Peyer's patch (tissue), 4 donors: ENCODE results near the gene DDX3X. TPM values are rescaled to one million over a fixed set of nuclear protein-coding genes. Genes with fewer than 3 reads are reported as not detected.
A peak's percentile ranks its signal among the peaks of the same experiment; 100 is the strongest.

Experiments used
- DNase-seq, 3 donors: peaks; one replicate each; pipeline ENCODE4 v3.0.0-alpha.2; 2017 to 2019
- H3K27ac ChIP-seq, 4 donors: fragments of 200-600 bp; sonication (generic); one replicate each; pipeline ENCODE4 v1.5.1; 2016 to 2019
- H3K27me3 ChIP-seq, 2 donors: fragments of 200-600 bp; sonication (generic); one replicate each; pipeline ENCODE4 v1.5.1; 2019
- H3K36me3 ChIP-seq, 3 donors: fragments of 200-600 bp; sonication (generic); one replicate each; pipeline ENCODE4 v1.5.1; 2016 to 2019
- H3K4me1 ChIP-seq, 4 donors: fragments of 200-600 bp; sonication (generic); one replicate each; pipeline ENCODE4 v1.5.1; 2016 to 2019
- H3K4me3 ChIP-seq, 4 donors: fragments of 200-600 bp; sonication (generic); 1 replicate in 3 of 4; 2 replicates in 1 of 4; pipeline ENCODE4 v1.5.1; 2016 to 2019; ENCODE audit warnings: mild to moderate bottlenecking in 1 of 4
- H3K9me3 ChIP-seq, 4 donors: fragments of 200-600 bp; sonication (generic); one replicate each; pipeline ENCODE4 v1.5.1; 2016 to 2019; ENCODE audit warnings: mild to moderate bottlenecking in 1 of 4
- CTCF ChIP-seq, 6 experiments: fragments of 450-650 bp in 4 of 6; fragments of 200-600 bp in 2 of 6; sonication (generic) in 1 of 6; IDR thresholded peaks; one replicate each; pipeline ENCODE4 v1.5.1; 2017 to 2019; ENCODE audit warnings: antibody characterized with exemption in 6 of 6, mild to moderate bottlenecking in 3 of 6, moderate library complexity in 1 of 6
- POLR2A ChIP-seq, 2 donors: fragments of 450-650 bp; IDR thresholded peaks; one replicate each; pipeline ENCODE4 v1.5.1; 2017; ENCODE audit warnings: antibody characterized with exemption in 2 of 2, mild to moderate bottlenecking in 2 of 2, moderate library complexity in 2 of 2
- total RNA-seq, 4 donors: library from RNA; depleted of rRNA; stranded (reverse); fragments of >200 nt; gene quantifications; one replicate each; pipeline ENCODE4 v1.1.0, GENCODE V29; 2016

Gene DDX3X
- total RNA-seq, 4 donors from 2014 or later: 152 to 215 (median 179) TPM

DNA sequence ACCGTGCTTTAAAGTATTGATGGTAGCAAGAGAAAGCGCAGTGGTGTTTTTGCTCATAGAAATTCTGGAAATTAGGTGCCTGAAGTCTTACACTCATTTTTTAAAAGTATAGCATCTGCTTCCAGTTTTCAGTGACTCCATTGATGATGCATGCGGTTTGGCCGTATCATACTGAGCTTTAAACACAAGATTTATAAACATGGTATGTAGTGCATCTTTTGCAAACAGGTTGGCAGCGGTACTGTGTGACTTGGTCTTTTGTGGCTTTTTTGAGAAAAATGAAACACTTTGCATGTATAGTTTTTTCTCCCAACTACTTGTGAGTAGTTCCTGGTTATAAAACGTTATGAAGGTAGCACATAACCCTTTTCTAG is 2.0 kb downstream of the DDX3X start:
- no peak for TF ChIP-seq CTCF (IDR thresholded peaks at IDR 0.05)
- TF ChIP-seq POLR2A (IDR thresholded peaks at IDR 0.05): no peak
- peak overlapping the region; percentile 97 to 100 (median 99) for H3K27ac ChIP-seq
- no peaks in the 10 kb centered on the region for H3K27me3 ChIP-seq
- no peak for DNase-seq
- H3K4me3 ChIP-seq: peak overlapping the region; percentile 75 to 94 (median 84)
- H3K4me1 ChIP-seq: peaks cover 0 to 5% (median 0%) of the 10 kb centered on the region in 4 donors
- no peaks in the 10 kb centered on the region for H3K9me3 ChIP-seq
- H3K36me3 ChIP-seq: peaks cover 0 to 2% (median 0%) of the 10 kb centered on the region in 3 donors

DNA sequence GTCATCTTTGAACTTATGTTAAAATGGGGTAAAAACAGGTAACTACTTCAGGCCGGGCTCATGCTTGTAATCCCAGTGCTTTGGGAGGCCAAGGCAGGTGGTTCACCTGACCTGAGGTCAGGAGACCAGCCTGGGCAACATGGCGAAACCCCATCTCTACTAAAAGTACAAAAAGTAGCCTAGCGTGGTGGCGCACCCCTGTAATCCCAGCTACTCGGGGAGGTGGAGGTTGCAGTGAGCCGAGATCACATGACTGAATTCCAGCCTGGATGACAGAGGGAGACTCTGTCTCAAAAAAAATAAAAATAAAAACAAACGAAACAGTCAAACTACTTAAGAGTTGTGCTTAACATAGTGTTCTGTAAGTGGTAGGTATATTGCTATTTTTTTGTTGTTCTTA is 2.5 kb downstream of the DDX3X start:
- Histone ChIP-seq H3K9me3 (no peaks in the 10 kb centered on the region), H3K36me3 (peaks cover 0 to 7% (median 0%) of the 10 kb centered on the region in 3 donors), H3K27me3 (no peaks in the 10 kb centered on the region), H3K27ac (peak overlapping the region in 3 of 4 donors; percentile 97 to 100 (median 99)), H3K4me3 (peak overlapping the region; percentile 75 to 94 (median 84)), H3K4me1 (peaks cover 0 to 5% (median 0%) of the 10 kb centered on the region in 4 donors)
- no peak for DNase-seq
- TF ChIP-seq POLR2A (IDR thresholded peaks at IDR 0.05) (no peak), CTCF (IDR thresholded peaks at IDR 0.05) (no peak)

GRCh38 chrX:41337140-41337539 is 3.2 kb downstream of the DDX3X start:
- no peak for DNase-seq
- Histone ChIP-seq H3K36me3 (peaks cover 0 to 14% (median 0%) of the 10 kb centered on the region in 3 donors), H3K27ac (peak overlapping the region in 1 of 4 donors; percentile 99), H3K4me1 (peaks cover 0 to 5% (median 0%) of the 10 kb centered on the region in 4 donors), H3K9me3 (no peaks in the 10 kb centered on the region), H3K27me3 (no peaks in the 10 kb centered on the region), H3K4me3 (peak overlapping the region; percentile 1 to 94 (median 80))
- no peak for TF ChIP-seq CTCF (IDR thresholded peaks at IDR 0.05)
- no peak for TF ChIP-seq POLR2A (IDR thresholded peaks at IDR 0.05)

DNA sequence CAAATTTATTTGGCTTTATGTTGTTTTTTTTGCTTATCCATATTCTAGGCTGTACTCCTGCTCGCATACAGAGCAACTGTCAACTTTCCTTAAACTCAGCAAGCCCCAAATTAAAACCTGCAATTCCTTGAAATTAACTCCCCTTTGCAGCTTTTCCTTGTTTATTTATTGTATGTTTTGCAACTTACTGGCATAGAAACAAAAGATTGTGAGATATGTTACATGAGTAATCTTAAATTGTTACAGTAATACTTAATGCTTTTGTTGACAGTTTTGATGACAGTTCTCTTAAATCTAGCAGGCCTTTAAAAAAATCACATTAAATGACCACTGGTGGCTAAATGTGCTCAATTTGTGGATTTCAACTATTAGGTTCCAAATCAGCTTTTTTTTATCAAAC is 4.5 kb downstream of the DDX3X start:
- Histone ChIP-seq H3K27me3 (no peaks in the 10 kb centered on the region), H3K36me3 (peaks cover 0 to 27% (median 0%) of the 10 kb centered on the region in 3 donors), H3K4me1 (peaks cover 0 to 5% (median 0%) of the 10 kb centered on the region in 4 donors), H3K9me3 (no peaks in the 10 kb centered on the region), H3K27ac (no peak overlapping the region), H3K4me3 (peak overlapping the region in 1 of 4 donors; percentile 85)
- TF ChIP-seq CTCF (IDR thresholded peaks at IDR 0.05) (no peak), POLR2A (IDR thresholded peaks at IDR 0.05) (no peak)
- no peak for DNase-seq

DNA sequence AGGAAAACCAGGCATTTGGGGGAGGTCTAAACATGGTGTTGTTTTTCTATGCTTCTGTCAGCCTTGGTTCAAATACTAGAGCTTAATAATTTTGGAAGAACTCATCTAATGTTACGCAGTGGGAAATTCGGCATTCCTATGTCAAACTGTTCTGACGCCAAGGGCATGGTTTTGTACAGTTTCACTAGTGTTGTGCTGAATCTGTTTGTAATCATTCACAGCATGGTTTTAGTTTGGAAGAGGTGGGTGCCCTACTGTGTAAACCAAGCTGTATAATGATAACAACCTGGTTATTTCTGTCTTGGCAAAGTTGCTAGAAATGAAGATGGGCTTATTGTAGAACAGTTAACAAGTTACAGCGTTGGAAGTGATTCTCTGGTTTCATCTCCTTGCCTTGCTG is 5.2 kb downstream of the DDX3X start:
- no peaks in the 10 kb centered on the region for H3K9me3 ChIP-seq
- H3K27me3 ChIP-seq: no peaks in the 10 kb centered on the region
- H3K36me3 ChIP-seq: peaks cover 0 to 34% (median 0%) of the 10 kb centered on the region in 3 donors
- peaks cover 0 to 5% (median 0%) of the 10 kb centered on the region in 4 donors for H3K4me1 ChIP-seq
- peak overlapping the region in 1 of 4 donors; percentile 85 for H3K4me3 ChIP-seq
- no peak for DNase-seq
- no peak overlapping the region for H3K27ac ChIP-seq
- TF ChIP-seq CTCF (IDR thresholded peaks at IDR 0.05): no peak
- TF ChIP-seq POLR2A (IDR thresholded peaks at IDR 0.05): no peak

DNA sequence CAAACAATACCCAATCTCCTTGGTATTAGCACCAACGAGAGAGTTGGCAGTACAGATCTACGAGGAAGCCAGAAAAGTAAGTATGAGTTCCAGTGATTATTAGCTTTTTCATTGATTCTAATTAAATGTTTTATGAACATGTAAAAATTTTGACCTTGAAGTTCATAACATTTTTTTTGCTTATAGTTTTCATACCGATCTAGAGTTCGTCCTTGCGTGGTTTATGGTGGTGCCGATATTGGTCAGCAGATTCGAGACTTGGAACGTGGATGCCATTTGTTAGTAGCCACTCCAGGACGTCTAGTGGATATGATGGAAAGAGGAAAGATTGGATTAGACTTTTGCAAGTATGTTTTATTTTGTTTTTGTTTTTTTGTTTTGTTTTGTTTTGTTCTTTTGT is 10.1 kb downstream of the DDX3X start:
- peaks cover 0 to 5% (median 0%) of the 10 kb centered on the region in 4 donors for H3K4me1 ChIP-seq
- no peaks in the 10 kb centered on the region for H3K27me3 ChIP-seq
- no peak for DNase-seq
- H3K36me3 ChIP-seq: peaks cover 0 to 81% (median 0%) of the 10 kb centered on the region in 3 donors
- TF ChIP-seq CTCF (IDR thresholded peaks at IDR 0.05) (no peak), POLR2A (IDR thresholded peaks at IDR 0.05) (no peak)
- no peaks in the 10 kb centered on the region for H3K9me3 ChIP-seq
- no peak overlapping the region for H3K27ac ChIP-seq
- no peak overlapping the region for H3K4me3 ChIP-seq
